H1 (cell line): ENCODE measurements around the gene GGT6. TPM values are rescaled to one million over a fixed set of nuclear protein-coding genes. Genes with fewer than 3 reads are reported as not detected.

Source experiments
- CTCF ChIA-PET: fragments of 300-600 bp; sonication (Branson Sonifier 250); formaldehyde crosslinking; loops from one replicate; lab custom pipeline; 2021; ENCODE audit not compliant: partially characterized antibody; lab: Charles Lee
- POLR2A ChIA-PET: fragments of 300-600 bp; sonication (Branson Sonifier 250); formaldehyde crosslinking; loops from one replicate; lab custom pipeline; 2021; ENCODE audit warnings: inconsistent platforms; ENCODE audit not compliant: partially characterized antibody; lab: Charles Lee
- DNase-seq, 2 experiments: peaks; one replicate each; pipeline versions ENCODE4 v3.0.0 to v3.0.0-alpha.2; 2010 to 2022; ENCODE audit warnings: low spot score in 2 of 2, low read depth in 1 of 2, mixed read lengths in 1 of 2
- FAIRE-seq: peaks from 2 replicates; lab custom pipeline; 2011; peaks lifted over from hg19 to GRCh38; lab: Jason Lieb, UNC
- H2AFZ ChIP-seq: 2 replicates; pipeline ENCODE4 v1.8.1; 2012; ENCODE audit warnings: low read length, inconsistent platforms
- H2AK5ac ChIP-seq: 2 replicates; pipeline ENCODE4 v1.6.1; 2013; ENCODE audit warnings: low read depth, low read length
- H2BK120ac ChIP-seq: replicated peaks from 2 replicates; pipeline ENCODE3; 2013; ENCODE audit warnings: low read depth, low read length, inconsistent platforms
- H2BK12ac ChIP-seq: 2 replicates; pipeline ENCODE4 v1.6.1; 2013; ENCODE audit warnings: low read depth, low read length
- H2BK15ac ChIP-seq: 2 replicates; pipeline ENCODE4 v1.6.1; 2013; ENCODE audit warnings: low read length
- H2BK20ac ChIP-seq: 2 replicates; pipeline ENCODE4 v1.6.1; 2013; ENCODE audit warnings: low read length
- H2BK5ac ChIP-seq: 2 replicates; pipeline ENCODE4 v1.6.1; 2013; ENCODE audit warnings: low read depth, low read length
- H3K14ac ChIP-seq: 2 replicates; pipeline ENCODE4 v1.6.1; 2013; ENCODE audit warnings: inconsistent platforms; ENCODE audit not compliant: insufficient read length
- H3K18ac ChIP-seq: 2 replicates; pipeline ENCODE4 v1.6.1; 2013; ENCODE audit warnings: low read length; ENCODE audit errors: extremely low read depth
- H3K23ac ChIP-seq: 2 replicates; pipeline ENCODE4 v1.6.1; 2013; ENCODE audit warnings: inconsistent platforms; ENCODE audit not compliant: insufficient read length
- H3K23me2 ChIP-seq: 2 replicates; pipeline ENCODE4 v1.6.1; 2013; ENCODE audit warnings: low read depth, low read length
- H3K27ac ChIP-seq: 2 replicates; pipeline ENCODE4 v1.6.1; 2011; ENCODE audit warnings: low read depth, low read length, inconsistent platforms
- H3K27me3 ChIP-seq, 4 experiments: replicated peaks in 1 of 4; 1 replicate in 1 of 4; 2 replicates in 3 of 4; pipeline versions ENCODE4 v1.6.1 to v1.8.1; 2011 to 2013; ENCODE audit warnings: low read length in 3 of 4, mild to moderate bottlenecking in 3 of 4, inconsistent platforms in 2 of 4, mixed read lengths in 2 of 4, moderate library complexity in 1 of 4; ENCODE audit not compliant: control insufficient read depth in 3 of 4, insufficient read depth in 3 of 4; ENCODE audit errors: extremely low read depth in 1 of 4
- H3K36me3 ChIP-seq, 4 experiments: 2 replicates each; pipeline versions ENCODE4 v1.6.1 to v1.8.1; 2011 to 2013; ENCODE audit warnings: mild to moderate bottlenecking in 4 of 4, low read length in 3 of 4, moderate library complexity in 2 of 4, control low read depth in 1 of 4, inconsistent platforms in 1 of 4; ENCODE audit not compliant: insufficient read depth in 4 of 4, control insufficient read depth in 2 of 4
- H3K4ac ChIP-seq: replicated peaks from 2 replicates; pipeline ENCODE3; 2013; ENCODE audit warnings: low read length, low read depth, mixed read lengths, inconsistent platforms; ENCODE audit not compliant: insufficient read length
- H3K4me1 ChIP-seq, 4 experiments: replicated peaks in 1 of 4; 1 replicate in 1 of 4; 2 replicates in 3 of 4; pipeline versions ENCODE4 v1.6.1 to v1.8.1; 2011 to 2013; ENCODE audit warnings: low read length in 3 of 4, inconsistent platforms in 2 of 4, mixed read lengths in 1 of 4; ENCODE audit not compliant: insufficient read depth in 4 of 4, control insufficient read depth in 3 of 4
- H3K4me2 ChIP-seq, 2 experiments: 2 replicates each; pipeline versions ENCODE4 v1.6.1 to v1.8.1; 2011 to 2013; ENCODE audit warnings: low read depth in 2 of 2, low read length in 2 of 2, control low read depth in 1 of 2, inconsistent platforms in 1 of 2, mild to moderate bottlenecking in 1 of 2; ENCODE audit not compliant: insufficient read depth in 1 of 2
- H3K4me3 ChIP-seq, 4 experiments: fragments of 200-600, 300-600 bp in 1 of 4; sonication (generic), shearing (Covaris generic), sonication (Bioruptor Twin) in 1 of 4; 2 replicates each; pipeline versions ENCODE4 v1.5.1 to v1.8.1; 2011 to 2016; ENCODE audit warnings: low read length in 4 of 4, low read depth in 3 of 4, control low read depth in 2 of 4, inconsistent platforms in 2 of 4, mild to moderate bottlenecking in 2 of 4, mixed read lengths in 1 of 4, moderate library complexity in 1 of 4; ENCODE audit not compliant: insufficient read depth in 2 of 4; ENCODE audit errors: extremely low read depth in 1 of 4
- H3K56ac ChIP-seq: replicated peaks from 2 replicates; pipeline ENCODE3; 2013; ENCODE audit warnings: low read depth, mild to moderate bottlenecking, mixed read lengths, low read length, inconsistent platforms; ENCODE audit not compliant: insufficient read length
- H3K79me1 ChIP-seq: 2 replicates; pipeline ENCODE4 v1.6.1; 2013; ENCODE audit warnings: low read depth, low read length, control low read depth
- H3K79me2 ChIP-seq, 2 experiments: 2 replicates each; pipeline versions ENCODE4 v1.6.1 to v1.8.1; 2012 to 2013; ENCODE audit warnings: low read length in 2 of 2, mild to moderate bottlenecking in 2 of 2, inconsistent platforms in 1 of 2; ENCODE audit not compliant: insufficient read depth in 2 of 2, control insufficient read depth in 1 of 2
- H3K9ac ChIP-seq, 4 experiments: replicated peaks in 1 of 4; 1 replicate in 1 of 4; 2 replicates in 3 of 4; pipeline versions ENCODE4 v1.6.1 to v1.8.1; 2011 to 2013; ENCODE audit warnings: low read depth in 3 of 4, low read length in 3 of 4, control low read depth in 2 of 4, mild to moderate bottlenecking in 2 of 4, moderate library complexity in 2 of 4, inconsistent platforms in 1 of 4; ENCODE audit errors: extremely low read depth in 1 of 4
- H3K9me3 ChIP-seq, 2 experiments: 2 replicates each; pipeline versions ENCODE4 v1.6.1 to v1.8.1; 2012 to 2013; ENCODE audit warnings: mild to moderate bottlenecking in 2 of 2, moderate library complexity in 2 of 2, control low read depth in 1 of 2, inconsistent platforms in 1 of 2, low read depth in 1 of 2, low read length in 1 of 2, mixed read lengths in 1 of 2; ENCODE audit not compliant: insufficient read depth in 2 of 2
- H4K20me1 ChIP-seq, 2 experiments: replicated peaks in 1 of 2; 2 replicates each; pipeline versions ENCODE3 to v1.8.1; 2011 to 2013; ENCODE audit warnings: inconsistent platforms in 2 of 2, low read length in 2 of 2, mild to moderate bottlenecking in 1 of 2; ENCODE audit not compliant: insufficient read depth in 2 of 2, control insufficient read depth in 1 of 2
- H4K5ac ChIP-seq: 2 replicates; pipeline ENCODE4 v1.6.1; 2013; ENCODE audit warnings: low read length, low read depth, mixed read lengths, inconsistent platforms; ENCODE audit not compliant: insufficient read length
- H4K8ac ChIP-seq: 2 replicates; pipeline ENCODE4 v1.8.0; 2013; ENCODE audit warnings: mild to moderate bottlenecking, moderate library complexity, low read length, inconsistent platforms; ENCODE audit not compliant: insufficient read depth; ENCODE audit errors: extremely low read depth
- H4K91ac ChIP-seq: replicated peaks from 2 replicates; pipeline ENCODE3; 2013; ENCODE audit warnings: low read length, mixed read lengths, inconsistent platforms; ENCODE audit not compliant: insufficient read length
- ASH2L ChIP-seq: fragments of 200-600, 300-600 bp; sonication (generic); IDR thresholded peaks from one replicate; pipeline ENCODE4 v1.7.1; 2017; ENCODE audit warnings: low read length
- BCL11A ChIP-seq, 2 experiments: IDR thresholded peaks; one replicate each; pipeline ENCODE4 v1.6.1; 2011; ENCODE audit warnings: low read depth in 2 of 2, low read length in 2 of 2, mild to moderate bottlenecking in 2 of 2
- CHD1 ChIP-seq: IDR thresholded peaks from 2 replicates; pipeline ENCODE4 v1.6.1; 2012; ENCODE audit warnings: low read depth, low read length, improper control_type of control experiment
- KDM1A ChIP-seq: fragments of 200-600, 300-600 bp; sonication (generic); IDR thresholded peaks from 2 replicates; pipeline ENCODE4 v1.7.1; 2016; ENCODE audit warnings: mild to moderate bottlenecking, low read length, borderline replicate concordance
- MAX ChIP-seq: IDR thresholded peaks from 2 replicates; pipeline ENCODE4 v1.6.1; 2012; ENCODE audit warnings: inconsistent platforms
- NANOG ChIP-seq: IDR thresholded peaks from 2 replicates; pipeline ENCODE4 v1.6.1; 2011; ENCODE audit warnings: low read length, low read depth, mild to moderate bottlenecking, inconsistent platforms; ENCODE audit not compliant: insufficient read depth, poor library complexity, severe bottlenecking
- POLR2A ChIP-seq, 2 experiments: IDR thresholded peaks; 1 replicate in 1 of 2; 2 replicates in 1 of 2; pipeline ENCODE4 v1.6.1; 2011; ENCODE audit warnings: low read depth in 2 of 2, low read length in 2 of 2, mild to moderate bottlenecking in 2 of 2; ENCODE audit errors: control extremely low read depth in 1 of 2
- POLR2AphosphoS5 ChIP-seq: IDR thresholded peaks from 2 replicates; pipeline ENCODE4 v1.6.1; 2011; ENCODE audit warnings: low read depth, low read length
- POU5F1 ChIP-seq: IDR thresholded peaks from 2 replicates; pipeline ENCODE4 v1.6.1; 2011; ENCODE audit warnings: low read depth, mild to moderate bottlenecking, low read length, moderate library complexity
- SIRT6 ChIP-seq: IDR thresholded peaks from one replicate; pipeline ENCODE4 v1.7.1; 2012; ENCODE audit warnings: low read length, inconsistent platforms
- WGBS, 2 experiments: shearing (Covaris generic) in 1 of 2; methylation state at CpG; one replicate each; pipeline versions ENCODE4 v1.1.6 to v1.1.7; 2013 to 2015; ENCODE audit warnings: low lambda C conversion rate in 2 of 2, mixed read lengths in 2 of 2, inconsistent platforms in 1 of 2, low coverage in 1 of 2, missing lambda C conversion rate in 1 of 2; ENCODE audit not compliant: insufficient replicate concordance in 2 of 2, insufficient coverage in 1 of 2, insufficient read length in 1 of 2; ENCODE audit errors: extremely low coverage in 1 of 2, missing lambda C conversion rate in 1 of 2; 5-methylcytosine and 5-hydroxymethylcytosine counted together
- polyA plus RNA-seq, 7 experiments: library from polyadenylated mRNA; depleted of rRNA in 3 of 7; stranded (reverse) in 5 of 7; unstranded in 2 of 7; fragments of >200 nt in 5 of 7; fragments of 200-250 nt in 2 of 7; gene quantifications; 1 replicate in 5 of 7; 2 replicates in 1 of 7; 4 replicates in 1 of 7; pipeline versions ENCODE4 v1.2.1 to v1.2.3, GENCODE V29; 2011 to 2013; ENCODE audit warnings: missing spikeins in 2 of 7, mixed read lengths in 2 of 7
- total RNA-seq: library from RNA; stranded (reverse); fragmentation: NEBNext Ultra II Directional; extraction: Animal tissue kit (Norgen Biotek cat#: 25700); gene quantifications from 2 replicates; pipeline ENCODE4 v1.2.1, GENCODE V29; 2021
- TF ChIP-seq, protein P1 (sequence below): IDR thresholded peaks from 2 replicates; pipeline ENCODE4 v1.6.1; 2011; ENCODE audit warnings: low read length, improper control_type of control experiment

GGT6 gene
- total and polyA plus RNA-seq, 2 of the 8 experiments (the other 6 are each of a cell fraction or from before 2014, with no cell fraction given), result 0.18 TPM; not detected in 1

- 0 out of 7 replicates have a peak, but pooled peaks cover 0 to 2% (median 0%) of the 10 kb centered on the region in 4 experiments for H3K27me3 ChIP-seq
- H4K8ac ChIP-seq, result peak overlapping the region; percentile 26; the same call in 1 of the 2 replicates
- peak overlapping the region; percentile 76 for H4K91ac ChIP-seq
- peak overlapping the region; percentile 71 for H2BK5ac ChIP-seq
- H3K56ac ChIP-seq, result no peak overlapping the region
- no peak overlapping the region for H3K18ac ChIP-seq
- no peaks in the 10 kb centered on the region for H3K9me3 ChIP-seq
- no peak overlapping the region for H3K4me3 ChIP-seq
- H2BK15ac ChIP-seq, result no peak overlapping the region
- peak overlapping the region; percentile 86; the same call in 1 of the 2 replicates for H2AK5ac ChIP-seq
- H2BK20ac ChIP-seq, result no peak overlapping the region
- no peak overlapping the region for H3K23ac ChIP-seq
- H3K4me2 ChIP-seq, result no peak overlapping the region
- H3K27ac ChIP-seq, result no peak overlapping the region
- no peak overlapping the region for H2BK120ac ChIP-seq
- no peak overlapping the region for H2AFZ ChIP-seq
- H3K23me2 ChIP-seq, result peaks cover 2% of the 10 kb centered on the region; the same call in 1 of the 2 replicates
- no peak overlapping the region for H4K5ac ChIP-seq
- POLR2A ChIA-PET, result interaction anchor here (1.3 to 1.5 kb wide), 5 partner anchors 8 to 35 kb away, joined by 3 to 4 read pairs (median 4); partner anchors contain the start of gene SMTNL2
- no peak overlapping the region for H3K14ac ChIP-seq
- H3K79me1 ChIP-seq, result no peaks in the 10 kb centered on the region
- no peak overlapping the region for H3K4ac ChIP-seq
- DNase-seq (no peak), FAIRE-seq (no peak)
- H2BK12ac ChIP-seq, result 0 out of 2 replicates have a peak overlapping the region, but pooled peaks have one; percentile 68
- H3K4me1 ChIP-seq, result peaks cover 4 to 32% (median 23%) of the 10 kb centered on the region in 4 experiments
- H3K79me2 ChIP-seq, result no peaks in the 10 kb centered on the region
- CTCF ChIA-PET, result interaction anchor here (0.9 to 10.1 kb wide), 6 partner anchors 8 to 97 kb away, joined by 3 to 77 read pairs (median 35); partner anchors contain the start of gene SMTNL2
- H3K9ac ChIP-seq, result no peak overlapping the region
- H4K20me1 ChIP-seq, result no peaks in the 10 kb centered on the region
- no peaks in the 10 kb centered on the region for H3K36me3 ChIP-seq
- 89% methylated on average over 31 of the region's 36 CpGs; no CpG with 5 or more reads in 1 of the 2 experiments for WGBS, 2 experiments
- TF ChIP-seq NANOG (no peak), CHD1 (no peak), BCL11A (IDR thresholded peaks at IDR 0.05; ENCODE audit: low read depth in 2 of 2, low read length in 2 of 2) (no peak), SIRT6 (no peak), KDM1A (no peak), ASH2L (no peak), POLR2A (IDR thresholded peaks at IDR 0.05; ENCODE audit: control extremely low read depth in 1 of 2, low read depth in 2 of 2, low read length in 2 of 2) (no peak), POLR2AphosphoS5 (no peak), POU5F1 (no peak), MAX (no peak)
- TF ChIP-seq, protein P1, sequence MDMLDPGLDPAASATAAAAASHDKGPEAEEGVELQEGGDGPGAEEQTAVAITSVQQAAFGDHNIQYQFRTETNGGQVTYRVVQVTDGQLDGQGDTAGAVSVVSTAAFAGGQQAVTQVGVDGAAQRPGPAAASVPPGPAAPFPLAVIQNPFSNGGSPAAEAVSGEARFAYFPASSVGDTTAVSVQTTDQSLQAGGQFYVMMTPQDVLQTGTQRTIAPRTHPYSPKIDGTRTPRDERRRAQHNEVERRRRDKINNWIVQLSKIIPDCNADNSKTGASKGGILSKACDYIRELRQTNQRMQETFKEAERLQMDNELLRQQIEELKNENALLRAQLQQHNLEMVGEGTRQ, result no peak
Observed at GRCh38 chr17:4596636-4597380, 36.4 kb upstream of the GGT6 start.
